Central memory CD4-positive, alpha-beta T cell (primary cell): ENCODE measurements around the gene FOXI1.
"Not testable (repeated sequence)": the region's sequence is repeated elsewhere in the genome, so short reads cannot be mapped to it uniquely, and the experiment has no call there.

Experiments
- DNase-seq: peaks from one replicate; pipeline ENCODE4 v3.0.0; 2022

Gene FOXI1

GRCh38 chr5:170094329-170094728 is 11.4 kb upstream of the FOXI1 start:
- DNase-seq = not testable (repeated sequence)

GRCh38 chr5:170095646-170096045 is 10.1 kb upstream of the FOXI1 start:
- no peak for DNase-seq

- no peak for DNase-seq
These were observed 7.8 kb upstream of the FOXI1 start for GRCh38 chr5:170097934-170098333.

- peak; percentile 47 for DNase-seq
These were observed 5.4 kb upstream of the FOXI1 start for GRCh38 chr5:170100066-170100943.

GRCh38 chr5:170103447-170103846 is 2.2 kb upstream of the FOXI1 start:
- DNase-seq = no peak

- DNase-seq = no peak
These were observed 1.4 kb upstream of the FOXI1 start for GRCh38 chr5:170104299-170104698.

GRCh38 chr5:170104710-170105109 is 987 bp upstream of the FOXI1 start:
- no peak for DNase-seq

- DNase-seq = no peak
These were observed 2.0 kb downstream of the FOXI1 start for GRCh38 chr5:170107674-170108073.

GRCh38 chr5:170108266-170108785 is 2.6 kb downstream of the FOXI1 start:
- DNase-seq = no peak

GRCh38 chr5:170109059-170110031 is 3.6 kb downstream of the FOXI1 start:
- DNase-seq = no peak

GRCh38 chr5:170110403-170111087 is 4.8 kb downstream of the FOXI1 start:
- no peak for DNase-seq

GRCh38 chr5:170111088-170111785 is 5.5 kb downstream of the FOXI1 start:
- DNase-seq = no peak

GRCh38 chr5:170112876-170113521 is 7.3 kb downstream of the FOXI1 start:
- DNase-seq = no peak

- no peak for DNase-seq
These were observed 7.8 kb downstream of the FOXI1 start for GRCh38 chr5:170113522-170113900.

GRCh38 chr5:170114271-170114670 is 8.6 kb downstream of the FOXI1 start:
- DNase-seq = no peak

GRCh38 chr5:170115925-170116324 is 10.2 kb downstream of the FOXI1 start:
- no peak for DNase-seq

- DNase-seq = no peak
These were observed 12.0 kb downstream of the FOXI1 start for GRCh38 chr5:170117736-170118135.

GRCh38 chr5:170120576-170120975 is 14.9 kb downstream of the FOXI1 start:
- DNase-seq = no peak

- no peak for DNase-seq
These were observed 15.6 kb downstream of the FOXI1 start for GRCh38 chr5:170121321-170121720.

GRCh38 chr5:170126061-170126460 is 20.4 kb downstream of the FOXI1 start:
- DNase-seq = no peak

GRCh38 chr5:170126626-170127025 is 20.9 kb downstream of the FOXI1 start:
- DNase-seq = no peak

GRCh38 chr5:170131235-170131634 is 25.5 kb downstream of the FOXI1 start:
- no peak for DNase-seq
